ENCODE data around the gene TIRAP.
"Not testable (repeated sequence)": the region's sequence is repeated elsewhere in the genome, so short reads cannot be mapped to it uniquely, and the experiment has no call there.

TIRAP gene

DNA sequence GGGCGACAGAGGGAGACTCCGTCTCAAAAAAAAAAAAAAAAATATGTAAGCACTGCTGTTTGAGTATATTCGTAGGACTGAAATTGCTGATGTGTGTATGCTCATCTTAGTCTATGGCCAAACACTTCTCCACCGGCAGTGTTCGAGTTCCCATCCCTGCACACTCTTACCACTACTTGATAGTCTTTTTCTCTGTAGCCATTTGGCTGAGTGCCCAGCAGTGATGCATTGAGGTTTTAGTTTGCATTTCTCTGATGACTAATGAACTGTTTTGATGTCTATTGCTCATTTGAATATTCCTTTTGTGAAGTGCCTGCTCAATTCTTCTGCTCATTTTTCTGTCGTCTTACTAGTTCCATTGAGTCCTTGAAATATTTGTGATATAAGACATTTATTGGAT is 1.9 kb downstream of the TIRAP start:
- DNase-seq = peak in 19 of 58 donors; percentile 11 to 84 (median 24)

DNA sequence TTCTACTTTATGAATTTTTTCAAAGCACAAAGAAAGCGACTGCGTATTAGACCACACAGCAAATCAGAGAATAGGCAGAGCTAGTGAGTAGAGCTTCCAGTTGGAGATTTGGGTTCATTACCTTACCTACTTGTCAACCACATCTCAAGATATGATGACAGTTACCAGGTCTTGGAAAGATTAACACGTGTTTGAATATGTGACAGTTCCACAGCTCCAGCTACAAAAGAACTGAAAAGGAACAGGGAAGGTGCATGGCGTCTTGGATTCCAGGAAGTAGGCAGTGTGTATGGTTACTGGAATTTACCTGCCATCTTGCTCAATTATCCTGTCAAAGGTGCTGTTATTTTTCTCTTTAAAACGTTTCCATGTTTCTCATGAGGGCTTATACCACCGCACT is 5.3 kb downstream of the TIRAP start:
- DNase-seq = no peak

GRCh38 chr11:126290887-126291286 is 8.0 kb downstream of the TIRAP start:
- no peak for DNase-seq

DNA sequence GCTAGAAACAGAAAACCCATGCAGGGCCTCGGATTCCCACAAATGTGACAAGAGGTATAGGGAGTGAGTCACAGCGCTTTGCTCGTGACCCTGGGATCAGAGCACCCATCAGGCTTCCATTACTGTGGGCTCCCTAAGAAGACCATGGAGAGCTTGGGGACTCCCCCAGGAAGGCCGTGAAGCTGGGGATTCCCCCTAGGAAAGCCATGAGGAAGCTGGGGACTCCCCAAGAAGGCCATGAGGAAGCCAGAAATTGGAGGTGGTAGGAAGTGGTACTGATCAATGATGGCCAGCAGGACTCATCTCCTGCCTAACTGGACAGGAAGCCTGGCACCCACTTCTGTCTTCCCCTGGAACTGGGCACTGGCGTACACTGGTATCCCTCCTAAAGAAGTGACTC is 10.8 kb downstream of the TIRAP start:
- no peak for DNase-seq

- DNase-seq = no peak
These were observed 14.1 kb downstream of the TIRAP start for GRCh38 chr11:126297004-126297403.

DNA sequence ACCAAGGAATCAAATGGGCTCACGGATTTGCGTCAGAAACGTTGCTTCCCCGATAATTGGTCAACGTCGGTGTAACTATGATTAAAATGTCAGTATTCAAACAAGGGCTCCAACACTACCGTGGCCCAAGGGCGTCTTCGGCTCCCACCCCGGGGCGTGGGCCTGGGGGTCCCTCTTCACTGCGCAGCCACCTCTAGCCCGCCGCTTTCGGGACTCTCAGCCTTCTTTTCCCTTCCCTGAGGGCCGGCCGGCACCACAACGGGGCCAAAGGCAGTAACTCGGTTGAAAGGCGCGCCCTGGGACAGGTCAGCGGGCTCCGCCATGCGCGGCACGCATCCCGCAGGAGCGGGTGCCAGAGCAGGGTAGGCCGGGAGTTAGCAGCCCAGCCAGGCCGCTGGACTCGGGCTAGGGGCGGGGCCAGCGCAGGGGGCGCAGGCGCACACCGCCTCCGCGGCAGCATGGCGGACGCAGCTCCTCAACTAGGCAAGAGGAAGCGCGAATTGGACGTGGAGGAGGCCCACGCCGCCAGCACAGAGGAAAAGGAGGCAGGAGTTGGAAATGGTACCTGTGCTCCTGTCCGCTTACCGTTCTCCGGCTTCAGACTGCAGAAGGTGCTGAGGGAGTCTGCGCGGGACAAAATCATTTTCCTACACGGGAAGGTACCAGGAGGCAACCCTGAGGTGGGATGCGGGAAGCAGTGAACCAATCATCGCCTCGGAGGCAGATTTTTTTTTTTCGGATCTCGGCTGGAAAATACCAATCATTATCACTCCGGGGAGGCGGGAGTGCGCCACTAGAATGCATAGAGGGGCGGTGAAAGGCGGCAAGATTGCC is 20.9 kb downstream of the TIRAP start, which contains the start of gene DCPS:
DCPS (plus strand) TSS at position 438 of the 834 bp plus-strand sequence; CDS start at position 459, 21 bp downstream.
- DNase-seq = peak; percentile 59 to 95 (median 88)

GRCh38 chr11:126304457-126305075 is 21.7 kb downstream of the TIRAP start:
- peak in 3 of 58 donors; percentile 38 to 64 (median 54) for DNase-seq

- DNase-seq = no peak
These were observed 22.8 kb downstream of the TIRAP start for GRCh38 chr11:126305699-126306098.

DNA sequence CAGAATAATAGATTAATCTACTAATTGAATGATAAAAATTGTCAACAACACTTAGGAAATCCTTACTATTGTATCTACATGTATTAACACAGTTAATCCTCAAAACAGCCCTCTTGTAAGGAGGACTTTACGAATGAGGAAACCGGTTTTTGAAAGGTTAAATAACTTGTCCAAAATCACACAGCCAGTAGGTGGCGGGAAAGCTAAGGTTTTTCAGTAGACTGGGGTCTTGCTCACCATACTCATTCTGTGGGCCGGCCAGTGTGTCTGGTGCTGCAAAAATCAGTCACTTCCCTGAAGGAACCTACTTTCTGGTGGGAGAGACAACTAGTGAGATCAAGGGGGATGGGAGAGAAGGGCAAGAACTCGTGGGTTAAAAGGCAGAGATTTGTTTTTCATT is 24.8 kb downstream of the TIRAP start:
- DNase-seq = peak in 9 of 58 donors; percentile 5 to 27 (median 17)

DNA sequence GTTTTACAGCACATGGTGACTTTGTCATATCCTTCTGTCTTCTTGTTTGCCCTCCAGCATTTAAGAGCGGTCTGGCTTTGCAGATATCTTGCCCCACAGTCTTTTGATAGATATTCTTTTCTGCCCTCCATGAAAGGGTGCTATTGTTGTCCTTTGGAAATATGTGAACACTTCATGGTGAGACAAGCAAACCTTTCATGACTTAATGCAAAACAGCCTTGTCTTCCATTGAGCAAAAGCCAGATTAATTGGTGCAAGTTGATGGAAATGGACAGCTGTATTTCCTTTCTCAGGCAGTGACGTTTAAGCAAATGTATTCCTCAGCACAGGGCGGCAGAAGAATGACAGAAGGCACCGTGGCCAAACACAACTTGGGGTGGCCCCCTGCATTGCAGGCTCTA is 25.4 kb downstream of the TIRAP start:
- peak in 2 of 58 donors; percentile 36 to 63 for DNase-seq

- not testable (repeated sequence) for DNase-seq
These were observed 25.9 kb downstream of the TIRAP start for GRCh38 chr11:126308771-126309170.

- peak in 55 of 58 donors; percentile 7 to 83 (median 52) for DNase-seq
These were observed 27.5 kb downstream of the TIRAP start for GRCh38 chr11:126310200-126310991.

DNA sequence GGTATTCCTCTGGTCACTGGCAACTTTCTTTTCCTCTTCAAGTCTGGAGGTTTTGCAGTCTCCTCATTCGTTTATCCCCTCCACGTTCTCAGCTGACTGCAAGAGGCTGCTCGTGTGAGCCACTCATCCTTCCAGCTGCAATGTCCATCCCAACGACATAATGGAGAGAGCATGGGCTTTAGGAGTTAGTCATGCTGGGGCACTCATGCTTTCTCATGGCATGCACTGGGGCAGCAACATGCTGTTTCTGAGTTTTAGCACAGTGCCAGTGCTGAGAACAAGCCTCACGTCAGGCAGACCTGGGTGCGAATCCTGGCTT is 28.1 kb downstream of the TIRAP start:
- DNase-seq = no peak

DNA sequence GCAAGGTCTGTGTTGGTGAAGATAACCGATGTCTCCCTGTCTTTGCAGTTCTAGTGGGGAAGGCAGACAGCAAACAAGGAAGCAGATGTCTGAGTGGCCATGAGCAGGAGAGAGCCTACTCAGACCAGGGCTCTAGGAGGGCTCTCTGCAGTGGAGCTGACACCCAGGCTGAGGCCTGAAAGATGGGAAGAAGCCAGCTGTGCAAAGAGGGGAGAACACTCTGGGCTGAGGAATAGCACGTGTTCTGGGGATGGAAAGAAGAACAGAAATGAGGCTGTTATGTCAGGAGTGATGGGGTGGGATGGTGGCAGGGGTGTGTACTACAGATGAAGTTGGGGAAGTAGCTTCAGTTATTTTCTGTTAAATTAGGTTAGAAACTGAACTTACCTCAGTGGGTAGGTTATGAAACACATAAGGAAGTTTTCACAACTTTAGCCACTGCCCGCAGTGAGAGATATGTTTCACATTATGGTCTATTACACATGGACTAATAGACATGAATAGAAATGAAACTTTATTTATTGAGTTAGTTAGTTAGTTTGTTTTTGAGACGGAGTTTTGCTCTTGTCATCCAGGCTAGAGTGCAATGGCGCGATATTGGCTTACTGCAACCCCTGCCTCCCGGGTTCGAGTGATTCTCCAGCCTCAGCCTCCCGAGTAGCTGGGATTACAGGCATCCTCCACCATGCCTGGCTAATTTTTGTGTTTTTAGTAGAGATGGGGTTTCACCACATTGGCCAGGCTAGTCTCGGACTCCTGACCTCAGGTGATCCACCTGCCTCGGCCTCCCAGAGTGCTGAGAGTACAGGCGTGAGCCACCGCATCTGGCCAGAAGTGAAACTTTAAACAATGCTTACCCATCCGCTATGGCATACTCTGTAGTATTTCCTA is 28.8 kb downstream of the TIRAP start:
- DNase-seq = no peak

DNA sequence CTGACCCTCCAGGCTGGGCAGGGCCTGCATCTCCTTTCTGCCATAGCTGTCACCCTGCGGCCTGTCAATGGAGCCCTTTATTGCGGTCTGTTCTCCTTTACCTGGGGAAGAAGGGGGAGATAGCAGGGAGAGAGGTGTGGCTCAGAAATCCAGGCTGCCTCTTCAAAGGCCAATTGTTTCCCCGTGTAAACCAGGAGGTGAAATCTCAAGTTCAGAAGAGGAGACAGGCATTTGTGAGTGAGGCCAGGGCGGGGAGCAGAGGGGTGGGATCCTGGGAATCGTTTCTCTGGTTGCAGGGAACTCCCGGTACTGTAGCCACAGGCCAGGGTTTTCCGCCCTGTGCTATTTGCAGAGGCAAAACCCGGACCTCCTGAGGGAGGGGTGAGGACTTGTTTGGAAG is 30.1 kb downstream of the TIRAP start:
- DNase-seq = no peak

DNA sequence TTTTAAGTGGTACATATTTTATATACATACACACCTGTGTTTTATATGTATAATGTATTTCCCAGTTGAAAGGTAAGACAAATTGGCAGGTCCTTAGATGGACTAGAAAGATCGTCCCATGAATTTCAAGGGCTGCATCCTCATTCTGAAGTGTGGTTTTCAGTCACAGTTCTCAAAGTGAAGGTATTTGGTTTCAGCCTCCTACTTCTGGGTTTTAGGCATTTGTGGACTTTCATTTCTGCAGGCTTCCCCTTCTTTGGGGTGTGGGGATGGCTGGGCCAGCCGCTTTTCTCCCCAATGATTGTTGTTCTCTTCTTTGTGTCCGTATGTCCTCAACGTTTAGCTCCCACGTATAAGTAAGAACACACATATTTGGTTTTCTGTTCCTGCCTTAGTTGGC is 30.9 kb downstream of the TIRAP start:
- DNase-seq = no peak

GRCh38 chr11:126317432-126317755 is 34.5 kb downstream of the TIRAP start:
- DNase-seq = no peak

DNA sequence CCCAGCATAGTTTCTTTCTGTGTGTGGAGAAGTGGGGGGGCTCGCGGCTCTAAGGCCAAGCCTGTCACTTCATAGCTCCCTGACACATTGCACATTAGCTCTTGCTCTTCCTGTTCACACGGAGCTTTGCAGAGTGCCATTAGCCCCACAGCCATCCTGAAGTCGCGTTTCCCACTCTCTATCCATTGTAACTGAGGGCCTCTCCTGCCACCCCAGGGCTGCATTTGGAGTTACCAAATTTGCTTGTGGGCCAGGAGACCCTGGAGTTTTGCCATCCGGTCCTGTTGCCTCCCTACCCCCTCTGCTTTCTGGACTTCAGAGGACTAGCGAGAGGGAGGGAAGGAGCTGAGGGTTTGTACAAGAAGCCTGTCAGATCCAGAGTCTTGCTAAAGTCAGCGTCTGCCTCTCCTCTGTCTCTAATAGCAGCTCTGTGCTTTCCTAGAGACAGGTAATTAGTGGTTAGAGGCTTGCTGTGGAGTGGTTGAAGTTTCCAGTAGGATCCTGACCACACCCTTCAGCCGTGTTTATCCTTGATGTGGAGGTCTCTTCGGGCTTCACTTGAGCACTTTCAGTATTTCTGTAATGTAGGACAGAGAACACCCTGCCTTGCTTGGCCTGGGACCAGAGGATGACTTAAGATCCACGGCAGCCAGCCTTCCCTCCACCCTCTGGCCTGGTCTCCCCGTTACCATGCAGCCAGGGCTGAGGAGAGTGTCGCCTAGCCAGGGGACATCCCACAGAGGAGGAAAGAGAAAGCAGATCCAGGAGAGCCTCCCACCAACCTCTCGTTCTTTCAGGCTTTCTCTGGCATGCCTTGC is 35.1 kb downstream of the TIRAP start:
- DNase-seq = peak in 18 of 58 donors; percentile 9 to 66 (median 24)

- DNase-seq = peak in 17 of 58 donors; percentile 10 to 66 (median 27)
These were observed 35.9 kb downstream of the TIRAP start for GRCh38 chr11:126318574-126319373.
